Measurements from ENCODE around the gene PARD3B.

PARD3B gene

GRCh38 chr2:205166745-205167144 is 621.5 kb downstream of the PARD3B start:
- DNase-seq, result no peak

GRCh38 chr2:205169012-205169411 is 623.7 kb downstream of the PARD3B start:
- no peak for DNase-seq

GRCh38 chr2:205169464-205169863 is 624.2 kb downstream of the PARD3B start:
- DNase-seq, result no peak

GRCh38 chr2:205170399-205170798 is 625.1 kb downstream of the PARD3B start:
- no peak for DNase-seq

GRCh38 chr2:205171261-205171940 is 626.1 kb downstream of the PARD3B start:
- no peak for DNase-seq

- no peak for DNase-seq
Measured at GRCh38 chr2:205175831-205176230, 630.6 kb downstream of the PARD3B start.

- DNase-seq, result no peak
Measured at GRCh38 chr2:205176546-205176945, 631.3 kb downstream of the PARD3B start.

GRCh38 chr2:205177546-205177945 is 632.3 kb downstream of the PARD3B start:
- DNase-seq, result no peak

GRCh38 chr2:205180730-205181129 is 635.5 kb downstream of the PARD3B start:
- no peak for DNase-seq

GRCh38 chr2:205187731-205188130 is 642.5 kb downstream of the PARD3B start:
- no peak for DNase-seq

- peak; percentile 85 for DNase-seq
Measured at GRCh38 chr2:205188239-205189138, 643.2 kb downstream of the PARD3B start.

- no peak for DNase-seq
Measured at GRCh38 chr2:205189301-205189700, 644.0 kb downstream of the PARD3B start.

- no peak for DNase-seq
Measured at GRCh38 chr2:205190528-205190927, 645.3 kb downstream of the PARD3B start.

GRCh38 chr2:205193125-205193835 is 648.0 kb downstream of the PARD3B start:
- no peak for DNase-seq

- DNase-seq, result no peak
Measured at GRCh38 chr2:205193836-205194228, 648.6 kb downstream of the PARD3B start.

GRCh38 chr2:205197468-205198139 is 652.3 kb downstream of the PARD3B start:
- DNase-seq, result peak; percentile 72

- DNase-seq, result peak; percentile 66
Measured at GRCh38 chr2:205198140-205198525, 652.9 kb downstream of the PARD3B start.

- DNase-seq, result no peak
Measured at GRCh38 chr2:205199165-205199850, 654.0 kb downstream of the PARD3B start.

GRCh38 chr2:205210494-205210893 is 665.2 kb downstream of the PARD3B start:
- DNase-seq, result no peak

- DNase-seq, result peak; percentile 4
Measured at GRCh38 chr2:205212357-205212756, 667.1 kb downstream of the PARD3B start.

GRCh38 chr2:205216092-205216491 is 670.8 kb downstream of the PARD3B start:
- DNase-seq, result no peak

GRCh38 chr2:205216580-205216979 is 671.3 kb downstream of the PARD3B start:
- DNase-seq, result no peak
